Endothelial cell of umbilical vein (primary cell): Measurements from ENCODE around the gene GOLGA2. TPM values are rescaled to one million over a fixed set of nuclear protein-coding genes. Genes with fewer than 3 reads are reported as not detected.

Experiments used
- BruUV-seq: library from RNA; stranded (reverse); fragments of 400-500 nt; replicated peaks from 2 replicates; lab custom pipeline; 2021; lab: Mats Ljungman, UMichigan
- CTCF ChIA-PET: fragments of 300-600, 350-600 bp; sonication (Branson Sonifier 250); formaldehyde crosslinking; loops from one replicate; lab custom pipeline; 2021; ENCODE audit warnings: antibody characterized with exemption, inconsistent platforms; lab: Charles Lee
- POLR2A ChIA-PET: fragments of 300-600, 350-600 bp; sonication (Branson Sonifier 250); formaldehyde crosslinking; loops from one replicate; lab custom pipeline; 2021; ENCODE audit warnings: antibody characterized with exemption, inconsistent platforms; lab: Charles Lee
- DNase-seq: peaks from one replicate; pipeline ENCODE4 v3.0.0-alpha.2; 2011; ENCODE audit warnings: low read depth, low spot score
- FAIRE-seq: peaks from 2 replicates; lab custom pipeline; 2011; peaks lifted over from hg19 to GRCh38; lab: Jason Lieb, UNC
- H2AFZ ChIP-seq: 2 replicates; pipeline ENCODE4 v1.6.0; 2012; ENCODE audit warnings: low read depth, low read length, control low read depth, inconsistent platforms
- H3K27ac ChIP-seq: 2 replicates; pipeline ENCODE4 v1.5.1; 2011; ENCODE audit warnings: low read depth, mild to moderate bottlenecking, control low read depth, low read length, moderate library complexity; ENCODE audit not compliant: insufficient read depth
- H3K27me3 ChIP-seq, 2 experiments: 2 replicates each; pipeline versions ENCODE4 v1.6.0 to v1.6.1; 2011; ENCODE audit warnings: low read length in 2 of 2, mixed read lengths in 1 of 2; ENCODE audit not compliant: control insufficient read depth in 2 of 2, insufficient read depth in 2 of 2
- H3K36me3 ChIP-seq, 2 experiments: 2 replicates in 1 of 2; 3 replicates in 1 of 2; pipeline ENCODE4 v1.5.1; 2011; ENCODE audit warnings: low read length in 2 of 2, mild to moderate bottlenecking in 1 of 2, moderate library complexity in 1 of 2; ENCODE audit not compliant: control insufficient read depth in 2 of 2, insufficient read depth in 2 of 2; ENCODE audit errors: extremely low read depth in 1 of 2
- H3K4me1 ChIP-seq: 3 replicates; pipeline ENCODE4 v1.5.1; 2011; ENCODE audit warnings: mild to moderate bottlenecking, low read length; ENCODE audit not compliant: control insufficient read depth, insufficient read depth; ENCODE audit errors: extremely low read depth
- H3K4me2 ChIP-seq: 2 replicates; pipeline ENCODE4 v1.6.1; 2011; ENCODE audit warnings: low read length, control low read depth, mixed read lengths; ENCODE audit not compliant: insufficient read depth
- H3K4me3 ChIP-seq, 3 experiments: fragments of 200-600 bp in 1 of 3; sonication (generic), shearing (Covaris generic) in 1 of 3; replicated peaks in 1 of 3; 2 replicates each; pipeline ENCODE4 v1.5.1; 2011 to 2016; ENCODE audit warnings: control low read depth in 3 of 3, low read length in 3 of 3, mild to moderate bottlenecking in 2 of 3, inconsistent platforms in 1 of 3, low read depth in 1 of 3, moderate library complexity in 1 of 3; ENCODE audit not compliant: insufficient read depth in 1 of 3
- H3K79me2 ChIP-seq: 2 replicates; pipeline ENCODE4 v1.6.0; 2012; ENCODE audit warnings: low read length, inconsistent platforms; ENCODE audit not compliant: control insufficient read depth, insufficient read depth
- H3K9ac ChIP-seq: replicated peaks from 2 replicates; pipeline ENCODE3; 2011; ENCODE audit warnings: low read length, control low read depth; ENCODE audit not compliant: insufficient read depth; ENCODE audit errors: extremely low read depth
- H3K9me1 ChIP-seq: replicated peaks from 3 replicates; pipeline ENCODE4 v1.6.0; 2011; ENCODE audit warnings: mild to moderate bottlenecking, low read length; ENCODE audit not compliant: control insufficient read depth, insufficient read depth; ENCODE audit errors: extremely low read depth
- H3K9me3 ChIP-seq: replicated peaks from 2 replicates; pipeline ENCODE4 v1.5.1; 2012; ENCODE audit warnings: low read length, inconsistent platforms; ENCODE audit not compliant: control insufficient read depth, insufficient read depth
- H4K20me1 ChIP-seq: replicated peaks from 2 replicates; pipeline ENCODE3; 2011; ENCODE audit warnings: mild to moderate bottlenecking, low read length; ENCODE audit not compliant: control insufficient read depth, insufficient read depth; ENCODE audit errors: extremely low read depth
- CTCF ChIP-seq, 2 donors: IDR thresholded peaks; 1 replicate in 1 of 2; 2 replicates in 1 of 2; pipeline ENCODE4 v1.5.1; 2011; ENCODE audit warnings: low read length in 2 of 2, mild to moderate bottlenecking in 2 of 2, moderate library complexity in 2 of 2, control low read depth in 1 of 2, inconsistent platforms in 1 of 2, low read depth in 1 of 2; ENCODE audit not compliant: insufficient read depth in 1 of 2; ENCODE audit errors: extremely low read depth in 1 of 2
- EZH2 ChIP-seq: IDR thresholded peaks from 2 replicates; pipeline ENCODE4 v1.6.1; 2012; ENCODE audit warnings: borderline replicate concordance, low read depth, mild to moderate bottlenecking, moderate library complexity, low read length, inconsistent platforms; ENCODE audit not compliant: severe bottlenecking
- GATA2 ChIP-seq: IDR thresholded peaks from 2 replicates; pipeline ENCODE4 v1.7.0; 2011; ENCODE audit warnings: low read depth, mild to moderate bottlenecking, moderate library complexity, mixed read lengths, low read length; ENCODE audit not compliant: insufficient read length, insufficient read depth
- JUN ChIP-seq: IDR thresholded peaks from 2 replicates; pipeline ENCODE4 v1.6.1; 2011; ENCODE audit warnings: borderline replicate concordance, low read depth; ENCODE audit not compliant: insufficient read length, insufficient read depth
- MYC ChIP-seq: IDR thresholded peaks from one replicate; pipeline ENCODE4 v1.6.1; 2011; ENCODE audit warnings: mild to moderate bottlenecking, low read depth, low read length
- POLR2A ChIP-seq: IDR thresholded peaks from 2 replicates; pipeline ENCODE4 v1.6.1; 2012; ENCODE audit warnings: low read depth, mild to moderate bottlenecking, control low read depth, low read length
- dilution Hi-C: fragments of 300-500 bp; cut with MboI; formaldehyde crosslinking; loops from one replicate; pipeline ENCODE4 v1.15.0; 2019; ENCODE audit warnings: low sequenced_read_pairs; ENCODE audit not compliant: extremely low pct_ligation_motif_present
- intact Hi-C: fragments of 100-400 bp; cut with micrococcal nuclease; formaldehyde crosslinking; loops from one replicate; pipeline ENCODE4 v1.10.0; 2022
- polyA plus RNA-seq, 4 experiments: library from polyadenylated mRNA; depleted of rRNA in 3 of 4; stranded (reverse) in 3 of 4; unstranded in 1 of 4; fragments of >200 nt; gene quantifications; 2 replicates each; pipeline versions ENCODE4 v1.2.1 to v1.2.3, GENCODE V29; 2011 to 2012; ENCODE audit warnings: missing spikeins in 1 of 4
- total RNA-seq: library from RNA; stranded (reverse); gene quantifications from 2 replicates; pipeline ENCODE4 v1.2.3, GENCODE V29; 2021

Gene GOLGA2
- total and polyA plus RNA-seq, 2 donors (not counting 3 experiments of a cell fraction or from before 2014, with no cell fraction given) = 52.3 to 114 TPM

- dilution Hi-C loops = no loop called here
- CTCF ChIA-PET = no interaction called here
- DNase-seq = no peak
- Histone ChIP-seq H3K36me3 (no peaks in the 10 kb centered on the region), H3K27ac (no peak overlapping the region), H3K9ac (no peak overlapping the region), H3K27me3 (no peaks in the 10 kb centered on the region), H3K9me3 (no peaks in the 10 kb centered on the region), H4K20me1 (no peaks in the 10 kb centered on the region), H2AFZ (no peak overlapping the region), H3K9me1 (no peaks in the 10 kb centered on the region), H3K79me2 (no peaks in the 10 kb centered on the region), H3K4me1 (no peaks in the 10 kb centered on the region), H3K4me2 (no peak overlapping the region), H3K4me3 (no peak overlapping the region)
- intact Hi-C loops = no loop called here
- BruUV-seq = no TSS peak
- no peak for FAIRE-seq
- POLR2A ChIA-PET = no interaction called here
- TF ChIP-seq GATA2 (no peak), JUN (no peak), MYC (no peak)
Observed at GRCh38 chr9:128226412-128226801, 49.4 kb downstream of the GOLGA2 start.

GRCh38 chr9:128225770-128226411 lies 49.9 kb downstream of the GOLGA2 start:
- H3K4me2 ChIP-seq = no peak overlapping the region
- ChIA-PET CTCF (interaction anchor here (1.1 kb wide), 1 partner anchor 16 kb away, joined by 3 read pairs; no protein-coding TSS in a partner anchor), POLR2A (no interaction called here)
- DNase-seq (no peak), FAIRE-seq (no peak)
- dilution Hi-C loops (no loop called here), intact Hi-C loops (no loop called here)
- no peaks in the 10 kb centered on the region for H4K20me1 ChIP-seq
- H3K4me3 ChIP-seq = no peak overlapping the region
- H3K9me3 ChIP-seq = no peaks in the 10 kb centered on the region
- H3K79me2 ChIP-seq = no peaks in the 10 kb centered on the region
- no peak overlapping the region for H3K9ac ChIP-seq
- no peaks in the 10 kb centered on the region for H3K9me1 ChIP-seq
- no peaks in the 10 kb centered on the region for H3K36me3 ChIP-seq
- H2AFZ ChIP-seq = no peak overlapping the region
- no peaks in the 10 kb centered on the region for H3K4me1 ChIP-seq
- no peaks in the 10 kb centered on the region for H3K27me3 ChIP-seq
- no peak for TF ChIP-seq JUN
- TF ChIP-seq MYC = no peak
- no peak for TF ChIP-seq EZH2
- no peak for TF ChIP-seq POLR2A
- TF ChIP-seq CTCF (IDR thresholded peaks at IDR 0.05; ENCODE audit: extremely low read depth in 1 of 2, insufficient read depth in 1 of 2, low read depth in 1 of 2, low read length in 2 of 2) = no peak
- no peak overlapping the region for H3K27ac ChIP-seq
- BruUV-seq = no TSS peak
